Endothelial cell of umbilical vein (primary cell): Measurements from ENCODE around the gene CACNA1B. TPM values are rescaled to one million over a fixed set of nuclear protein-coding genes. Genes with fewer than 3 reads are reported as not detected.

Experiments used
- BruUV-seq: library from RNA; stranded (reverse); fragments of 400-500 nt; replicated peaks from 2 replicates; lab custom pipeline; 2021; lab: Mats Ljungman, UMichigan
- CTCF ChIA-PET: fragments of 300-600, 350-600 bp; sonication (Branson Sonifier 250); formaldehyde crosslinking; loops from one replicate; lab custom pipeline; 2021; ENCODE audit warnings: antibody characterized with exemption, inconsistent platforms; lab: Charles Lee
- POLR2A ChIA-PET: fragments of 300-600, 350-600 bp; sonication (Branson Sonifier 250); formaldehyde crosslinking; loops from one replicate; lab custom pipeline; 2021; ENCODE audit warnings: antibody characterized with exemption, inconsistent platforms; lab: Charles Lee
- DNase-seq: peaks from one replicate; pipeline ENCODE4 v3.0.0-alpha.2; 2011; ENCODE audit warnings: low read depth, low spot score
- FAIRE-seq: peaks from 2 replicates; lab custom pipeline; 2011; peaks lifted over from hg19 to GRCh38; lab: Jason Lieb, UNC
- H2AFZ ChIP-seq: 2 replicates; pipeline ENCODE4 v1.6.0; 2012; ENCODE audit warnings: low read depth, low read length, control low read depth, inconsistent platforms
- H3K27ac ChIP-seq: 2 replicates; pipeline ENCODE4 v1.5.1; 2011; ENCODE audit warnings: low read depth, mild to moderate bottlenecking, control low read depth, low read length, moderate library complexity; ENCODE audit not compliant: insufficient read depth
- H3K27me3 ChIP-seq, 2 experiments: 2 replicates each; pipeline versions ENCODE4 v1.6.0 to v1.6.1; 2011; ENCODE audit warnings: low read length in 2 of 2, mixed read lengths in 1 of 2; ENCODE audit not compliant: control insufficient read depth in 2 of 2, insufficient read depth in 2 of 2
- H3K36me3 ChIP-seq, 2 experiments: 2 replicates in 1 of 2; 3 replicates in 1 of 2; pipeline ENCODE4 v1.5.1; 2011; ENCODE audit warnings: low read length in 2 of 2, mild to moderate bottlenecking in 1 of 2, moderate library complexity in 1 of 2; ENCODE audit not compliant: control insufficient read depth in 2 of 2, insufficient read depth in 2 of 2; ENCODE audit errors: extremely low read depth in 1 of 2
- H3K4me1 ChIP-seq: 3 replicates; pipeline ENCODE4 v1.5.1; 2011; ENCODE audit warnings: mild to moderate bottlenecking, low read length; ENCODE audit not compliant: control insufficient read depth, insufficient read depth; ENCODE audit errors: extremely low read depth
- H3K4me2 ChIP-seq: 2 replicates; pipeline ENCODE4 v1.6.1; 2011; ENCODE audit warnings: low read length, control low read depth, mixed read lengths; ENCODE audit not compliant: insufficient read depth
- H3K4me3 ChIP-seq, 3 experiments: fragments of 200-600 bp in 1 of 3; sonication (generic), shearing (Covaris generic) in 1 of 3; replicated peaks in 1 of 3; 2 replicates each; pipeline ENCODE4 v1.5.1; 2011 to 2016; ENCODE audit warnings: control low read depth in 3 of 3, low read length in 3 of 3, mild to moderate bottlenecking in 2 of 3, inconsistent platforms in 1 of 3, low read depth in 1 of 3, moderate library complexity in 1 of 3; ENCODE audit not compliant: insufficient read depth in 1 of 3
- H3K79me2 ChIP-seq: 2 replicates; pipeline ENCODE4 v1.6.0; 2012; ENCODE audit warnings: low read length, inconsistent platforms; ENCODE audit not compliant: control insufficient read depth, insufficient read depth
- H3K9ac ChIP-seq: replicated peaks from 2 replicates; pipeline ENCODE3; 2011; ENCODE audit warnings: low read length, control low read depth; ENCODE audit not compliant: insufficient read depth; ENCODE audit errors: extremely low read depth
- H3K9me1 ChIP-seq: replicated peaks from 3 replicates; pipeline ENCODE4 v1.6.0; 2011; ENCODE audit warnings: mild to moderate bottlenecking, low read length; ENCODE audit not compliant: control insufficient read depth, insufficient read depth; ENCODE audit errors: extremely low read depth
- H3K9me3 ChIP-seq: replicated peaks from 2 replicates; pipeline ENCODE4 v1.5.1; 2012; ENCODE audit warnings: low read length, inconsistent platforms; ENCODE audit not compliant: control insufficient read depth, insufficient read depth
- H4K20me1 ChIP-seq: replicated peaks from 2 replicates; pipeline ENCODE3; 2011; ENCODE audit warnings: mild to moderate bottlenecking, low read length; ENCODE audit not compliant: control insufficient read depth, insufficient read depth; ENCODE audit errors: extremely low read depth
- CTCF ChIP-seq, 2 donors: IDR thresholded peaks; 1 replicate in 1 of 2; 2 replicates in 1 of 2; pipeline ENCODE4 v1.5.1; 2011; ENCODE audit warnings: low read length in 2 of 2, mild to moderate bottlenecking in 2 of 2, moderate library complexity in 2 of 2, control low read depth in 1 of 2, inconsistent platforms in 1 of 2, low read depth in 1 of 2; ENCODE audit not compliant: insufficient read depth in 1 of 2; ENCODE audit errors: extremely low read depth in 1 of 2
- EZH2 ChIP-seq: IDR thresholded peaks from 2 replicates; pipeline ENCODE4 v1.6.1; 2012; ENCODE audit warnings: borderline replicate concordance, low read depth, mild to moderate bottlenecking, moderate library complexity, low read length, inconsistent platforms; ENCODE audit not compliant: severe bottlenecking
- FOS ChIP-seq: IDR thresholded peaks from 2 replicates; pipeline ENCODE4 v1.6.1; 2011; ENCODE audit warnings: mild to moderate bottlenecking, low read length, moderate library complexity, borderline replicate concordance; ENCODE audit not compliant: insufficient read depth
- GATA2 ChIP-seq: IDR thresholded peaks from 2 replicates; pipeline ENCODE4 v1.7.0; 2011; ENCODE audit warnings: low read depth, mild to moderate bottlenecking, moderate library complexity, mixed read lengths, low read length; ENCODE audit not compliant: insufficient read length, insufficient read depth
- JUN ChIP-seq: IDR thresholded peaks from 2 replicates; pipeline ENCODE4 v1.6.1; 2011; ENCODE audit warnings: borderline replicate concordance, low read depth; ENCODE audit not compliant: insufficient read length, insufficient read depth
- MAX ChIP-seq: IDR thresholded peaks from 2 replicates; pipeline ENCODE4 v1.6.1; 2011; ENCODE audit not compliant: insufficient read depth, insufficient read length
- MYC ChIP-seq: IDR thresholded peaks from one replicate; pipeline ENCODE4 v1.6.1; 2011; ENCODE audit warnings: mild to moderate bottlenecking, low read depth, low read length
- POLR2A ChIP-seq: IDR thresholded peaks from 2 replicates; pipeline ENCODE4 v1.6.1; 2012; ENCODE audit warnings: low read depth, mild to moderate bottlenecking, control low read depth, low read length
- POLR2AphosphoS5 ChIP-seq: IDR thresholded peaks from 2 replicates; pipeline ENCODE4 v1.6.1; 2012; ENCODE audit warnings: low read depth, mild to moderate bottlenecking, control low read depth, low read length, moderate library complexity; ENCODE audit not compliant: insufficient read depth
- dilution Hi-C: fragments of 300-500 bp; cut with MboI; formaldehyde crosslinking; loops from one replicate; pipeline ENCODE4 v1.15.0; 2019; ENCODE audit warnings: low sequenced_read_pairs; ENCODE audit not compliant: extremely low pct_ligation_motif_present
- intact Hi-C: fragments of 100-400 bp; cut with micrococcal nuclease; formaldehyde crosslinking; loops from one replicate; pipeline ENCODE4 v1.10.0; 2022
- polyA plus RNA-seq, 4 experiments: library from polyadenylated mRNA; depleted of rRNA in 3 of 4; stranded (reverse) in 3 of 4; unstranded in 1 of 4; fragments of >200 nt; gene quantifications; 2 replicates each; pipeline versions ENCODE4 v1.2.1 to v1.2.3, GENCODE V29; 2011 to 2012; ENCODE audit warnings: missing spikeins in 1 of 4
- total RNA-seq: library from RNA; stranded (reverse); gene quantifications from 2 replicates; pipeline ENCODE4 v1.2.3, GENCODE V29; 2021

The CACNA1B gene
- total and polyA plus RNA-seq, 2 donors (not counting 3 experiments of a cell fraction or from before 2014, with no cell fraction given): 0.11 to 0.41 TPM

DNA sequence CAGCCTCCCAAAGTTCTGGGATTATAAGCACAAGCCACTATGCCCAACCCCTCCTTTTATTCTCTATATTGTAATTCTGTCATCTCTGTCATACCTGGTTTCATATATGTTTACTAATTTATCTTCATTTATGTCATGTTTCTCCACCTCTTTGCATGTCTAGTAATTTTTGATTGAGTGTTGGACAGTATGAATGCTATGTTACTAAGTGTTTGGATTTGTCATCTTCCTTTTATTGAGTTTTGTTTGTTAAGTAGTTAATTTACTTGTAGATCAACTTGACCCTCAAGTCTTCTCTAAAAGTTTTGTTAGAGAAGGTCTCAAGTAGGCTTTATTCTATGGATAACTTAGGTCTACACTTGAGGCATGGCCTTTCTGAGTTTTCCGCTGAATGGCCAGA is 17.2 kb upstream of the CACNA1B start:
- no peaks in the 10 kb centered on the region for H3K79me2 ChIP-seq
- H3K27me3 ChIP-seq: no peaks in the 10 kb centered on the region
- DNase-seq (no peak), FAIRE-seq (no peak)
- no peak overlapping the region for H2AFZ ChIP-seq
- TF ChIP-seq POLR2AphosphoS5 (no peak), GATA2 (no peak)
- intact Hi-C loops (no loop called here), dilution Hi-C loops (no loop called here)
- BruUV-seq: no TSS peak
- H3K4me3 ChIP-seq: no peak overlapping the region
- no peaks in the 10 kb centered on the region for H3K36me3 ChIP-seq
- no peak overlapping the region for H3K4me2 ChIP-seq
- no peaks in the 10 kb centered on the region for H3K4me1 ChIP-seq
- H3K9me1 ChIP-seq: no peaks in the 10 kb centered on the region
- H3K9ac ChIP-seq: no peak overlapping the region
- H3K9me3 ChIP-seq: no peaks in the 10 kb centered on the region
- H4K20me1 ChIP-seq: no peaks in the 10 kb centered on the region
- POLR2A ChIA-PET: no interaction called here
- no peak overlapping the region for H3K27ac ChIP-seq
- CTCF ChIA-PET: no interaction called here

DNA sequence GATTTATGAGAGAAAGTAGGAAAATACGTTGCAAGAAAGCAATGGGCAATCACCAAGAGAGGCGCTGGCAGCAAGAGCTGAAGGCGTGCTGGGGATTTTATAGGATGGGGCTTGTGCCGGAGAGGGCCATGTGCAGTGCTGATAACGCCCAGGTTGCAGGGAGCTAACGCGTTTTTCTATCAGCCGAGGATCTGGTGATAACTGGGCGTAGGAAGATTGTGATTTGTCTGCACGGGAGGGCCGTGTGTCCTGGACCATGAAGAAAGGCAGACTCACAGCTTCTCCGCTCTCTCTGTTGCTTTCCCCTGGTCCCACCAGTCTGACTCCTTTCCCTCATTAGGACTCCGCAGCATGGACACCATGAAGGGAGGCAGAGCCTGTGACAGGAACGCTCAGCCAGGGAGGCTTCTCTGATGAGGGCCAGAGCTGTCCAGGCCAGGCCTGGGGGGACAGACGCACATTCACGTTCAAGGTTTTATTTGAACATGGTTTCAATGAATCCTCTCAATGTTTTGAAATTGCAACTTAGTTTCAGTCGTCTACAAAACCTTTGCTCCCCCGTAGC is 11.9 kb upstream of the CACNA1B start:
- no TSS peak for BruUV-seq
- Histone ChIP-seq H3K27me3 (no peaks in the 10 kb centered on the region), H3K4me1 (no peaks in the 10 kb centered on the region), H3K9me1 (no peaks in the 10 kb centered on the region), H3K9ac (no peak overlapping the region), H2AFZ (no peak overlapping the region), H3K79me2 (no peaks in the 10 kb centered on the region), H3K9me3 (no peaks in the 10 kb centered on the region), H4K20me1 (no peaks in the 10 kb centered on the region), H3K4me3 (no peak overlapping the region), H3K36me3 (no peaks in the 10 kb centered on the region), H3K4me2 (no peak overlapping the region), H3K27ac (no peak overlapping the region)
- ChIA-PET CTCF (interaction anchor here (0.6 kb wide), 1 partner anchor 27 kb away, joined by 3 read pairs; no protein-coding TSS in a partner anchor), POLR2A (no interaction called here)
- no peak for DNase-seq
- TF ChIP-seq CTCF (IDR thresholded peaks at IDR 0.05; ENCODE audit: extremely low read depth in 1 of 2, insufficient read depth in 1 of 2, low read depth in 1 of 2, low read length in 2 of 2) (no peak), FOS (no peak), POLR2AphosphoS5 (no peak), EZH2 (no peak), POLR2A (no peak), GATA2 (no peak), MAX (no peak), MYC (no peak), JUN (no peak)
- dilution Hi-C loops: no loop called here
- no peak for FAIRE-seq
- intact Hi-C loops: no loop called here
